ENCODE measurements around the gene EMID1. TPM values are rescaled to one million over a fixed set of nuclear protein-coding genes. Genes with fewer than 3 reads are reported as not detected.
A peak's percentile ranks its signal among the peaks of the same experiment; 100 is the strongest.

The EMID1 gene
- total and polyA plus RNA-seq, 8 donors, result 1.8 to 23.6 (median 10.3) TPM; not detected in 1

- H3K27ac ChIP-seq, result peak overlapping the region; percentile 71 to 91 (median 89)
- H3K9me3 ChIP-seq, result no peaks in the 10 kb centered on the region
- peaks cover 0 to 7% (median 0%) of the 10 kb centered on the region in 3 donors for H3K27me3 ChIP-seq
- 3 to 15% (median 8%) methylated on average over 23 to 83 of the region's 83 CpGs for WGBS, 5 donors
- TF ChIP-seq EP300 (IDR thresholded peaks at IDR 0.05) (no peak), CTCF (IDR thresholded peaks at IDR 0.05) (no peak), POLR2AphosphoS5 (IDR thresholded peaks at IDR 0.05) (peak; percentile 26 to 50 (median 30)), POLR2A (IDR thresholded peaks at IDR 0.05) (no peak)
- H3K4me3 ChIP-seq, result peak overlapping the region; percentile 62 to 93 (median 90)
- intact Hi-C loops (cut with DNase I; ENCODE audit: low total_unique reads), result no loop called here
- DNase-seq, result peak; percentile 83 to 93
- H3K36me3 ChIP-seq, result no peaks in the 10 kb centered on the region
- peaks cover 59 to 88% (median 78%) of the 10 kb centered on the region in 4 donors for H3K4me1 ChIP-seq
These were observed 101.3 kb downstream of the EMID1 start for GRCh38 chr22:29306835-29307595.

- peak in 1 of 2 donors; percentile 45 for DNase-seq
- H3K9me3 ChIP-seq, result no peaks in the 10 kb centered on the region
- peaks cover 0 to 8% (median 0%) of the 10 kb centered on the region in 3 donors for H3K27me3 ChIP-seq
- H3K36me3 ChIP-seq, result no peaks in the 10 kb centered on the region
- intact Hi-C loops (cut with DNase I; ENCODE audit: low total_unique reads), result no loop called here
- 57 to 73% (median 60%) methylated on average over 14 to 20 of the region's 20 CpGs for WGBS, 5 donors
- TF ChIP-seq EP300 (IDR thresholded peaks at IDR 0.05), result no peak
- TF ChIP-seq POLR2A (IDR thresholded peaks at IDR 0.05), result no peak
- TF ChIP-seq POLR2AphosphoS5 (IDR thresholded peaks at IDR 0.05), result no peak
- TF ChIP-seq CTCF (IDR thresholded peaks at IDR 0.05), result no peak
- peak overlapping the region; percentile 71 to 91 (median 89) for H3K27ac ChIP-seq
- H3K4me1 ChIP-seq, result peaks cover 57 to 85% (median 73%) of the 10 kb centered on the region in 4 donors
- peak overlapping the region; percentile 62 to 93 (median 90) for H3K4me3 ChIP-seq
These were observed 102.0 kb downstream of the EMID1 start for GRCh38 chr22:29307596-29308147.

DNA sequence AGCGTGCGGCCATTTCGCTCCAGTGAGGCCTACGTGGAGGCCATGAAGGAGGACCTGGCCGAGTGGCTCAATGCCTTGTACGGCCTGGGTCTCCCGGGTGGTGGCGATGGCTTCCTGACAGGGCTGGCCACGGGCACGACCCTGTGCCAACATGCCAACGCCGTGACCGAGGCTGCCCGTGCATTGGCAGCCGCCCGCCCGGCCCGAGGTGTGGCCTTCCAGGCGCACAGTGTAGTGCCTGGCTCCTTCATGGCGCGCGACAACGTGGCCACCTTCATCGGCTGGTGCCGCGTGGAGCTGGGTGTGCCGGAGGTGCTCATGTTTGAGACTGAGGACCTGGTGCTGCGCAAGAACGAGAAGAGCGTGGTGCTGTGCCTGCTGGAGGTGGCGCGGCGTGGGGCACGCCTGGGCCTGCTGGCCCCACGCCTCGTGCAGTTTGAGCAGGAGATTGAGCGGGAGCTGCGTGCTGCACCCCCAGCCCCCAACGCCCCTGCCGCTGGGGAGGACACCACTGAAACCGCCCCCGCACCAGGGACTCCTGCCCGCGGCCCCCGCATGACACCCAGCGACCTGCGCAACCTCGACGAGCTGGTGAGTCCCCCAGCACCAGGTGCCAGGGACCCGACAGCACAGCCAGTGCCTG, 102.6 kb downstream of the EMID1 start:
- DNase-seq, result no peak
- 42 to 73% (median 51%) methylated on average over 8 to 50 of the region's 50 CpGs for WGBS, 5 donors
- H3K27me3 ChIP-seq, result peaks cover 0 to 14% (median 4%) of the 10 kb centered on the region in 3 donors
- H3K4me3 ChIP-seq, result peak overlapping the region; percentile 62 to 93 (median 90)
- peaks cover 57 to 83% (median 72%) of the 10 kb centered on the region in 4 donors for H3K4me1 ChIP-seq
- no peak for TF ChIP-seq CTCF (IDR thresholded peaks at IDR 0.05)
- no peak for TF ChIP-seq POLR2A (IDR thresholded peaks at IDR 0.05)
- no peak for TF ChIP-seq EP300 (IDR thresholded peaks at IDR 0.05)
- TF ChIP-seq POLR2AphosphoS5 (IDR thresholded peaks at IDR 0.05), result no peak
- H3K9me3 ChIP-seq, result no peaks in the 10 kb centered on the region
- no peaks in the 10 kb centered on the region for H3K36me3 ChIP-seq
- H3K27ac ChIP-seq, result peak overlapping the region; percentile 49 to 91 (median 89)
- intact Hi-C loops (cut with DNase I; ENCODE audit: low total_unique reads), result no loop called here

GRCh38 chr22:29308791-29309262, 103.1 kb downstream of the EMID1 start:
- Histone ChIP-seq H3K27ac (peak overlapping the region; percentile 49 to 91 (median 89)), H3K4me1 (peaks cover 61 to 83% (median 74%) of the 10 kb centered on the region in 4 donors), H3K9me3 (no peaks in the 10 kb centered on the region), H3K4me3 (peak overlapping the region in 3 of 4 donors; percentile 62 to 93 (median 89)), H3K27me3 (peaks cover 0 to 19% (median 10%) of the 10 kb centered on the region in 3 donors), H3K36me3 (no peaks in the 10 kb centered on the region)
- intact Hi-C loops (cut with DNase I; ENCODE audit: low total_unique reads), result no loop called here
- WGBS, 5 donors, result 23 to 45% (median 26%) methylated on average over 8 to 13 of the region's 13 CpGs
- no peak for DNase-seq
- TF ChIP-seq POLR2AphosphoS5 (IDR thresholded peaks at IDR 0.05) (no peak), EP300 (IDR thresholded peaks at IDR 0.05) (no peak)

Small RNA genes within 50 kb of the gene (small RNA-seq; reads per million reads assigned to genes)
- gene RNU6-1219P, result 0 reads per million in 4 donors

Other genes with a start within 250 kb of the EMID1 start
- gene C22orf31, start 144.1 kb upstream of the EMID1 start, total RNA-seq, result under 1 TPM in 1 of 5 donors, not detected in 4; 0.55 TPM
- gene C22orf31, start 144.1 kb upstream of the EMID1 start, polyA plus RNA-seq, result not detected
- 10 to 100 TPM in 4 of 5 donors, 1 to 10 TPM in 1; 5.4 to 34.5 (median 13.8) TPM for gene KREMEN1, start 132.9 kb upstream of the EMID1 start, total RNA-seq
- gene KREMEN1, start 132.9 kb upstream of the EMID1 start, polyA plus RNA-seq, result 1 to 10 TPM; 5.8 to 10.0 (median 8.1) TPM
- gene RHBDD3, start 62.1 kb downstream of the EMID1 start, total RNA-seq, result 10 to 100 TPM; 14.5 to 76.5 (median 45.1) TPM
- 10 to 100 TPM in 2 of 3 donors, 1 to 10 TPM in 1; 9.8 to 19.6 (median 16.7) TPM for gene RHBDD3, start 62.1 kb downstream of the EMID1 start, polyA plus RNA-seq
- 100 to 1,000 TPM; 145 to 376 (median 185) TPM for gene EWSR1, start 62.4 kb downstream of the EMID1 start, total RNA-seq
- 100 to 1,000 TPM in 1 of 3 donors, 10 to 100 TPM in 2; 97.7 to 137 (median 98.2) TPM for gene EWSR1, start 62.4 kb downstream of the EMID1 start, polyA plus RNA-seq
- gene GAS2L1, start 100.8 kb downstream of the EMID1 start, total RNA-seq, result 10 to 100 TPM in 4 of 5 donors, 1 to 10 TPM in 1; 4.4 to 81.1 (median 53.6) TPM
- 10 to 100 TPM; 14.7 to 22.3 (median 15.7) TPM for gene GAS2L1, start 100.8 kb downstream of the EMID1 start, polyA plus RNA-seq
- under 1 TPM in 1 of 5 donors, not detected in 4; 0.37 TPM for gene RASL10A, start 109.8 kb downstream of the EMID1 start, total RNA-seq
- 1 to 10 TPM in 1 of 3 donors, under 1 TPM in 2; 0.19 to 3.5 (median 0.76) TPM for gene RASL10A, start 109.8 kb downstream of the EMID1 start, polyA plus RNA-seq
- 100 to 1,000 TPM in 1 of 5 donors, 10 to 100 TPM in 4; 33.8 to 109 (median 64.6) TPM for gene AP1B1, start 182.7 kb downstream of the EMID1 start, total RNA-seq
- gene AP1B1, start 182.7 kb downstream of the EMID1 start, polyA plus RNA-seq, result 10 to 100 TPM; 19.8 to 36.9 (median 30.4) TPM
- gene RFPL1, start 232.7 kb downstream of the EMID1 start, total RNA-seq, result not detected
- gene RFPL1, start 232.7 kb downstream of the EMID1 start, polyA plus RNA-seq, result not detected